H1 (cell line): ENCODE results near the gene TTI1. TPM values are rescaled to one million over a fixed set of nuclear protein-coding genes. Genes with fewer than 3 reads are reported as not detected.

Experiments
- CTCF ChIA-PET: fragments of 300-600 bp; sonication (Branson Sonifier 250); formaldehyde crosslinking; loops from one replicate; lab custom pipeline; 2021; ENCODE audit not compliant: partially characterized antibody; lab: Charles Lee
- POLR2A ChIA-PET: fragments of 300-600 bp; sonication (Branson Sonifier 250); formaldehyde crosslinking; loops from one replicate; lab custom pipeline; 2021; ENCODE audit warnings: inconsistent platforms; ENCODE audit not compliant: partially characterized antibody; lab: Charles Lee
- DNase-seq, 2 experiments: peaks; one replicate each; pipeline versions ENCODE4 v3.0.0 to v3.0.0-alpha.2; 2010 to 2022; ENCODE audit warnings: low spot score in 2 of 2, low read depth in 1 of 2, mixed read lengths in 1 of 2
- FAIRE-seq: peaks from 2 replicates; lab custom pipeline; 2011; peaks lifted over from hg19 to GRCh38; lab: Jason Lieb, UNC
- H2AFZ ChIP-seq: 2 replicates; pipeline ENCODE4 v1.8.1; 2012; ENCODE audit warnings: low read length, inconsistent platforms
- H2AK5ac ChIP-seq: 2 replicates; pipeline ENCODE4 v1.6.1; 2013; ENCODE audit warnings: low read depth, low read length
- H2BK120ac ChIP-seq: replicated peaks from 2 replicates; pipeline ENCODE3; 2013; ENCODE audit warnings: low read depth, low read length, inconsistent platforms
- H2BK12ac ChIP-seq: 2 replicates; pipeline ENCODE4 v1.6.1; 2013; ENCODE audit warnings: low read depth, low read length
- H2BK15ac ChIP-seq: 2 replicates; pipeline ENCODE4 v1.6.1; 2013; ENCODE audit warnings: low read length
- H2BK20ac ChIP-seq: 2 replicates; pipeline ENCODE4 v1.6.1; 2013; ENCODE audit warnings: low read length
- H2BK5ac ChIP-seq: 2 replicates; pipeline ENCODE4 v1.6.1; 2013; ENCODE audit warnings: low read depth, low read length
- H3K14ac ChIP-seq: 2 replicates; pipeline ENCODE4 v1.6.1; 2013; ENCODE audit warnings: inconsistent platforms; ENCODE audit not compliant: insufficient read length
- H3K18ac ChIP-seq: 2 replicates; pipeline ENCODE4 v1.6.1; 2013; ENCODE audit warnings: low read length; ENCODE audit errors: extremely low read depth
- H3K23ac ChIP-seq: 2 replicates; pipeline ENCODE4 v1.6.1; 2013; ENCODE audit warnings: inconsistent platforms; ENCODE audit not compliant: insufficient read length
- H3K23me2 ChIP-seq: 2 replicates; pipeline ENCODE4 v1.6.1; 2013; ENCODE audit warnings: low read depth, low read length
- H3K27ac ChIP-seq: 2 replicates; pipeline ENCODE4 v1.6.1; 2011; ENCODE audit warnings: low read depth, low read length, inconsistent platforms
- H3K27me3 ChIP-seq, 4 experiments: replicated peaks in 1 of 4; 1 replicate in 1 of 4; 2 replicates in 3 of 4; pipeline versions ENCODE4 v1.6.1 to v1.8.1; 2011 to 2013; ENCODE audit warnings: low read length in 3 of 4, mild to moderate bottlenecking in 3 of 4, inconsistent platforms in 2 of 4, mixed read lengths in 2 of 4, moderate library complexity in 1 of 4; ENCODE audit not compliant: control insufficient read depth in 3 of 4, insufficient read depth in 3 of 4; ENCODE audit errors: extremely low read depth in 1 of 4
- H3K36me3 ChIP-seq, 4 experiments: 2 replicates each; pipeline versions ENCODE4 v1.6.1 to v1.8.1; 2011 to 2013; ENCODE audit warnings: mild to moderate bottlenecking in 4 of 4, low read length in 3 of 4, moderate library complexity in 2 of 4, control low read depth in 1 of 4, inconsistent platforms in 1 of 4; ENCODE audit not compliant: insufficient read depth in 4 of 4, control insufficient read depth in 2 of 4
- H3K4ac ChIP-seq: replicated peaks from 2 replicates; pipeline ENCODE3; 2013; ENCODE audit warnings: low read length, low read depth, mixed read lengths, inconsistent platforms; ENCODE audit not compliant: insufficient read length
- H3K4me1 ChIP-seq, 4 experiments: replicated peaks in 1 of 4; 1 replicate in 1 of 4; 2 replicates in 3 of 4; pipeline versions ENCODE4 v1.6.1 to v1.8.1; 2011 to 2013; ENCODE audit warnings: low read length in 3 of 4, inconsistent platforms in 2 of 4, mixed read lengths in 1 of 4; ENCODE audit not compliant: insufficient read depth in 4 of 4, control insufficient read depth in 3 of 4
- H3K4me2 ChIP-seq, 2 experiments: 2 replicates each; pipeline versions ENCODE4 v1.6.1 to v1.8.1; 2011 to 2013; ENCODE audit warnings: low read depth in 2 of 2, low read length in 2 of 2, control low read depth in 1 of 2, inconsistent platforms in 1 of 2, mild to moderate bottlenecking in 1 of 2; ENCODE audit not compliant: insufficient read depth in 1 of 2
- H3K4me3 ChIP-seq, 4 experiments: fragments of 200-600, 300-600 bp in 1 of 4; sonication (generic), shearing (Covaris generic), sonication (Bioruptor Twin) in 1 of 4; 2 replicates each; pipeline versions ENCODE4 v1.5.1 to v1.8.1; 2011 to 2016; ENCODE audit warnings: low read length in 4 of 4, low read depth in 3 of 4, control low read depth in 2 of 4, inconsistent platforms in 2 of 4, mild to moderate bottlenecking in 2 of 4, mixed read lengths in 1 of 4, moderate library complexity in 1 of 4; ENCODE audit not compliant: insufficient read depth in 2 of 4; ENCODE audit errors: extremely low read depth in 1 of 4
- H3K56ac ChIP-seq: replicated peaks from 2 replicates; pipeline ENCODE3; 2013; ENCODE audit warnings: low read depth, mild to moderate bottlenecking, mixed read lengths, low read length, inconsistent platforms; ENCODE audit not compliant: insufficient read length
- H3K79me1 ChIP-seq: 2 replicates; pipeline ENCODE4 v1.6.1; 2013; ENCODE audit warnings: low read depth, low read length, control low read depth
- H3K79me2 ChIP-seq, 2 experiments: 2 replicates each; pipeline versions ENCODE4 v1.6.1 to v1.8.1; 2012 to 2013; ENCODE audit warnings: low read length in 2 of 2, mild to moderate bottlenecking in 2 of 2, inconsistent platforms in 1 of 2; ENCODE audit not compliant: insufficient read depth in 2 of 2, control insufficient read depth in 1 of 2
- H3K9ac ChIP-seq, 4 experiments: replicated peaks in 1 of 4; 1 replicate in 1 of 4; 2 replicates in 3 of 4; pipeline versions ENCODE4 v1.6.1 to v1.8.1; 2011 to 2013; ENCODE audit warnings: low read depth in 3 of 4, low read length in 3 of 4, control low read depth in 2 of 4, mild to moderate bottlenecking in 2 of 4, moderate library complexity in 2 of 4, inconsistent platforms in 1 of 4; ENCODE audit errors: extremely low read depth in 1 of 4
- H3K9me3 ChIP-seq, 2 experiments: 2 replicates each; pipeline versions ENCODE4 v1.6.1 to v1.8.1; 2012 to 2013; ENCODE audit warnings: mild to moderate bottlenecking in 2 of 2, moderate library complexity in 2 of 2, control low read depth in 1 of 2, inconsistent platforms in 1 of 2, low read depth in 1 of 2, low read length in 1 of 2, mixed read lengths in 1 of 2; ENCODE audit not compliant: insufficient read depth in 2 of 2
- H4K20me1 ChIP-seq, 2 experiments: replicated peaks in 1 of 2; 2 replicates each; pipeline versions ENCODE3 to v1.8.1; 2011 to 2013; ENCODE audit warnings: inconsistent platforms in 2 of 2, low read length in 2 of 2, mild to moderate bottlenecking in 1 of 2; ENCODE audit not compliant: insufficient read depth in 2 of 2, control insufficient read depth in 1 of 2
- H4K5ac ChIP-seq: 2 replicates; pipeline ENCODE4 v1.6.1; 2013; ENCODE audit warnings: low read length, low read depth, mixed read lengths, inconsistent platforms; ENCODE audit not compliant: insufficient read length
- H4K8ac ChIP-seq: 2 replicates; pipeline ENCODE4 v1.8.0; 2013; ENCODE audit warnings: mild to moderate bottlenecking, moderate library complexity, low read length, inconsistent platforms; ENCODE audit not compliant: insufficient read depth; ENCODE audit errors: extremely low read depth
- H4K91ac ChIP-seq: replicated peaks from 2 replicates; pipeline ENCODE3; 2013; ENCODE audit warnings: low read length, mixed read lengths, inconsistent platforms; ENCODE audit not compliant: insufficient read length
- EGR1 ChIP-seq: IDR thresholded peaks from 2 replicates; pipeline ENCODE4 v1.6.1; 2011; ENCODE audit warnings: low read depth, low read length, borderline replicate concordance
- EP300 ChIP-seq, 2 experiments: IDR thresholded peaks; 1 replicate in 1 of 2; 2 replicates in 1 of 2; pipeline ENCODE4 v1.6.1; 2011 to 2012; ENCODE audit warnings: low read depth in 2 of 2, low read length in 2 of 2, mild to moderate bottlenecking in 2 of 2, borderline replicate concordance in 1 of 2, inconsistent platforms in 1 of 2, moderate library complexity in 1 of 2
- GTF2F1 ChIP-seq: IDR thresholded peaks from 2 replicates; pipeline ENCODE4 v1.6.1; 2012; ENCODE audit warnings: low read depth, low read length, improper control_type of control experiment, borderline replicate concordance
- KDM1A ChIP-seq: fragments of 200-600, 300-600 bp; sonication (generic); IDR thresholded peaks from 2 replicates; pipeline ENCODE4 v1.7.1; 2016; ENCODE audit warnings: mild to moderate bottlenecking, low read length, borderline replicate concordance
- MAFK ChIP-seq: IDR thresholded peaks from 2 replicates; pipeline ENCODE4 v1.6.1; 2012; ENCODE audit warnings: low read depth, mild to moderate bottlenecking, improper control_type of control experiment, low read length
- RXRA ChIP-seq: IDR thresholded peaks from 2 replicates; pipeline ENCODE4 v1.6.1; 2011; ENCODE audit warnings: low read depth, mild to moderate bottlenecking, low read length, moderate library complexity; ENCODE audit not compliant: insufficient read depth
- SAP30 ChIP-seq: fragments of 300-600 bp; sonication (generic); IDR thresholded peaks from 2 replicates; pipeline ENCODE4 v1.7.1; 2012; ENCODE audit warnings: low read length, moderate library complexity, mild to moderate bottlenecking, inconsistent platforms; ENCODE audit not compliant: insufficient read depth, insufficient replicate concordance
- SIRT6 ChIP-seq: IDR thresholded peaks from one replicate; pipeline ENCODE4 v1.7.1; 2012; ENCODE audit warnings: low read length, inconsistent platforms
- SP1 ChIP-seq: IDR thresholded peaks from 2 replicates; pipeline ENCODE4 v1.6.1; 2011; ENCODE audit warnings: low read depth, low read length
- TAF1 ChIP-seq: IDR thresholded peaks from 2 replicates; pipeline ENCODE4 v1.6.1; 2011; ENCODE audit warnings: mild to moderate bottlenecking, low read depth, low read length
- WGBS, 2 experiments: shearing (Covaris generic) in 1 of 2; methylation state at CpG; one replicate each; pipeline versions ENCODE4 v1.1.6 to v1.1.7; 2013 to 2015; ENCODE audit warnings: low lambda C conversion rate in 2 of 2, mixed read lengths in 2 of 2, inconsistent platforms in 1 of 2, low coverage in 1 of 2, missing lambda C conversion rate in 1 of 2; ENCODE audit not compliant: insufficient replicate concordance in 2 of 2, insufficient coverage in 1 of 2, insufficient read length in 1 of 2; ENCODE audit errors: extremely low coverage in 1 of 2, missing lambda C conversion rate in 1 of 2; 5-methylcytosine and 5-hydroxymethylcytosine counted together
- polyA plus RNA-seq, 7 experiments: library from polyadenylated mRNA; depleted of rRNA in 3 of 7; stranded (reverse) in 5 of 7; unstranded in 2 of 7; fragments of >200 nt in 5 of 7; fragments of 200-250 nt in 2 of 7; gene quantifications; 1 replicate in 5 of 7; 2 replicates in 1 of 7; 4 replicates in 1 of 7; pipeline versions ENCODE4 v1.2.1 to v1.2.3, GENCODE V29; 2011 to 2013; ENCODE audit warnings: missing spikeins in 2 of 7, mixed read lengths in 2 of 7
- total RNA-seq: library from RNA; stranded (reverse); fragmentation: NEBNext Ultra II Directional; extraction: Animal tissue kit (Norgen Biotek cat#: 25700); gene quantifications from 2 replicates; pipeline ENCODE4 v1.2.1, GENCODE V29; 2021

The TTI1 gene
- total and polyA plus RNA-seq, 2 of the 8 experiments (the other 6 are each of a cell fraction or from before 2014, with no cell fraction given) = 34.1 to 47.0 TPM

- H3K4me3 ChIP-seq = no peak overlapping the region
- no peak overlapping the region for H2AFZ ChIP-seq
- H4K8ac ChIP-seq = no peak overlapping the region
- H3K79me2 ChIP-seq = no peaks in the 10 kb centered on the region
- H3K4me2 ChIP-seq = no peak overlapping the region
- FAIRE-seq (no peak), DNase-seq (no peak)
- H2BK20ac ChIP-seq = no peak overlapping the region
- no peak overlapping the region for H3K18ac ChIP-seq
- no peak overlapping the region for H2BK120ac ChIP-seq
- H3K27me3 ChIP-seq = no peaks in the 10 kb centered on the region
- H3K14ac ChIP-seq = no peak overlapping the region
- H3K79me1 ChIP-seq = no peaks in the 10 kb centered on the region
- H2BK12ac ChIP-seq = no peak overlapping the region
- H4K5ac ChIP-seq = no peak overlapping the region
- H3K36me3 ChIP-seq = no peaks in the 10 kb centered on the region
- 0 out of 7 replicates have a peak, but pooled peaks cover 0 to 4% (median 1%) of the 10 kb centered on the region in 4 experiments for H3K4me1 ChIP-seq
- H3K23me2 ChIP-seq = no peaks in the 10 kb centered on the region
- H2AK5ac ChIP-seq = no peak overlapping the region
- H2BK15ac ChIP-seq = no peak overlapping the region
- WGBS, 2 experiments = 93% methylated on average over 9 of the region's 9 CpGs; no CpG with 5 or more reads in 1 of the 2 experiments
- no peak overlapping the region for H3K4ac ChIP-seq
- no peak overlapping the region for H3K27ac ChIP-seq
- CTCF ChIA-PET = interaction anchor here (0.7 to 1.9 kb wide), 4 partner anchors 18 to 41 kb away, joined by 3 to 6 read pairs (median 3); no protein-coding TSS in a partner anchor
- H2BK5ac ChIP-seq = no peak overlapping the region
- no peak overlapping the region for H3K9ac ChIP-seq
- no peaks in the 10 kb centered on the region for H3K9me3 ChIP-seq
- peaks cover 0 to 1% of the 10 kb centered on the region in 2 experiments for H4K20me1 ChIP-seq
- no peak overlapping the region for H4K91ac ChIP-seq
- H3K56ac ChIP-seq = no peak overlapping the region
- POLR2A ChIA-PET = interaction anchor here (1.7 kb wide), 1 partner anchor 15 kb away, joined by 4 read pairs; no protein-coding TSS in a partner anchor
- H3K23ac ChIP-seq = no peak overlapping the region
- TF ChIP-seq SIRT6 = no peak
- TF ChIP-seq TAF1 = no peak
- no peak for TF ChIP-seq SP1
- no peak for TF ChIP-seq KDM1A
- TF ChIP-seq RXRA = no peak
- TF ChIP-seq MAFK = no peak
- TF ChIP-seq GTF2F1 = no peak
- TF ChIP-seq SAP30 = no peak
- TF ChIP-seq EGR1 = no peak
- no peak for TF ChIP-seq EP300 (IDR thresholded peaks at IDR 0.05; ENCODE audit: borderline replicate concordance in 1 of 2, low read depth in 2 of 2, low read length in 2 of 2)
Measured at GRCh38 chr20:37938954-37939353, 94.3 kb downstream of the TTI1 start.
